CD4-positive, CD25-positive, alpha-beta regulatory T cell (primary cell): ENCODE data around the gene EPB41L2. TPM values are rescaled to one million over a fixed set of nuclear protein-coding genes. Genes with fewer than 3 reads are reported as not detected.
"Not testable (repeated sequence)": the region's sequence is repeated elsewhere in the genome, so short reads cannot be mapped to it uniquely, and the experiment has no call there.

Source experiments
- ATAC-seq, 2 donors: fragments of 150-1000 bp; cut with Tn5 transposase; one replicate each; pipeline ENCODE4 v1.10.0; 2021; ENCODE audit warnings: low read depth in 2 of 2, moderate number of reproducible peaks in 2 of 2, moderate library complexity in 1 of 2
- DNase-seq, 3 donors: peaks; one replicate each; pipeline versions ENCODE4 v3.0.0 to v3.0.0-alpha.2; 2012 to 2022; ENCODE audit warnings: mixed read lengths in 1 of 3
- H3K27ac ChIP-seq: one replicate; pipeline ENCODE4 v1.7.0; 2013; ENCODE audit warnings: mild to moderate bottlenecking, low read length; ENCODE audit not compliant: insufficient read depth, poor library complexity, severe bottlenecking
- H3K27me3 ChIP-seq: one replicate; pipeline ENCODE4 v1.7.0; 2013; ENCODE audit warnings: low read length; ENCODE audit not compliant: control insufficient read depth, insufficient read depth
- H3K36me3 ChIP-seq: one replicate; pipeline ENCODE4 v1.7.0; 2013; ENCODE audit warnings: mild to moderate bottlenecking, low read length, moderate library complexity; ENCODE audit not compliant: control insufficient read depth, insufficient read depth
- H3K4me1 ChIP-seq: 2 replicates; pipeline ENCODE4 v1.7.0; 2013; ENCODE audit warnings: mild to moderate bottlenecking, low read length; ENCODE audit not compliant: insufficient read depth, control insufficient read depth, poor library complexity, severe bottlenecking
- H3K4me3 ChIP-seq: one replicate; pipeline ENCODE4 v1.7.0; 2013; ENCODE audit warnings: low read depth, mild to moderate bottlenecking, low read length, moderate library complexity
- H3K9me3 ChIP-seq, 2 experiments: 1 replicate in 1 of 2; 2 replicates in 1 of 2; pipeline ENCODE4 v1.7.0; 2013; ENCODE audit warnings: low read length in 2 of 2, mild to moderate bottlenecking in 1 of 2, moderate library complexity in 1 of 2; ENCODE audit not compliant: control insufficient read depth in 2 of 2
- H3K27ac Mint-ChIP-seq, 3 donors: one replicate each; pipeline ENCODE4 v1.8.0; 2020 to 2022; ENCODE audit warnings: mild to moderate bottlenecking in 3 of 3, mixed read lengths in 3 of 3, moderate library complexity in 2 of 3
- H3K27me3 Mint-ChIP-seq: one replicate; pipeline ENCODE4 v1.8.0; 2022; ENCODE audit warnings: mild to moderate bottlenecking, mixed read lengths
- H3K36me3 Mint-ChIP-seq: one replicate; pipeline ENCODE4 v1.8.0; 2020; ENCODE audit warnings: mixed read lengths
- H3K4me1 Mint-ChIP-seq, 4 donors: one replicate each; pipeline ENCODE4 v1.8.0; 2020 to 2022; ENCODE audit warnings: mixed read lengths in 4 of 4, mild to moderate bottlenecking in 1 of 4
- H3K4me3 Mint-ChIP-seq, 4 donors: one replicate each; pipeline ENCODE4 v1.8.0; 2020 to 2022; ENCODE audit warnings: mild to moderate bottlenecking in 4 of 4, mixed read lengths in 4 of 4, moderate library complexity in 3 of 4
- H3K9me3 Mint-ChIP-seq, 7 donors: one replicate each; pipeline ENCODE4 v1.8.0; 2020 to 2022; ENCODE audit warnings: mixed read lengths in 7 of 7, mild to moderate bottlenecking in 3 of 7, moderate library complexity in 2 of 7
- polyA plus RNA-seq, 4 donors: library from polyadenylated mRNA; unstranded; fragments of 300-500 nt; fragmentation: Illumina TruSeq; gene quantifications; one replicate each; pipeline ENCODE4 v1.2.3, GENCODE V29; 2021
- total RNA-seq: library from RNA; stranded (reverse); gene quantifications from one replicate; pipeline ENCODE4 v1.2.3, GENCODE V29; 2022

The EPB41L2 gene
- total and polyA plus RNA-seq, 5 donors from 2014 or later, result 3.3 to 13.6 (median 3.8) TPM

GRCh38 chr6:130947464-130947863 lies 115.6 kb downstream of the EPB41L2 start:
- Histone ChIP-seq H3K27me3 (no peaks in the 10 kb centered on the region), H3K4me3 (no peak overlapping the region), H3K36me3 (no peaks in the 10 kb centered on the region), H3K4me1 (no peaks in the 10 kb centered on the region), H3K27ac (no peak overlapping the region), H3K9me3 (no peaks in the 10 kb centered on the region)
- DNase-seq (no peak), ATAC-seq (no peak)
- peaks cover 0 to 4% (median 0%) of the 10 kb centered on the region in 7 donors for H3K9me3 Mint-ChIP-seq
- H3K4me1 Mint-ChIP-seq, result no peaks in the 10 kb centered on the region
- H3K27me3 Mint-ChIP-seq, result peaks cover 6% of the 10 kb centered on the region
- H3K4me3 Mint-ChIP-seq, result no peak overlapping the region
- H3K36me3 Mint-ChIP-seq, result no peaks in the 10 kb centered on the region
- H3K27ac Mint-ChIP-seq, result no peak overlapping the region

- no peak overlapping the region for H3K4me3 Mint-ChIP-seq
- H3K27ac ChIP-seq, result no peak overlapping the region
- no peaks in the 10 kb centered on the region for H3K9me3 ChIP-seq
- H3K27me3 Mint-ChIP-seq, result peaks cover 6% of the 10 kb centered on the region
- H3K9me3 Mint-ChIP-seq, result peaks cover 0 to 4% (median 0%) of the 10 kb centered on the region in 7 donors
- no peaks in the 10 kb centered on the region for H3K4me1 ChIP-seq
- H3K27ac Mint-ChIP-seq, result no peak overlapping the region
- no peak for ATAC-seq
- no peak overlapping the region for H3K4me3 ChIP-seq
- H3K27me3 ChIP-seq, result no peaks in the 10 kb centered on the region
- H3K36me3 Mint-ChIP-seq, result no peaks in the 10 kb centered on the region
- no peaks in the 10 kb centered on the region for H3K4me1 Mint-ChIP-seq
- no peak for DNase-seq
- no peaks in the 10 kb centered on the region for H3K36me3 ChIP-seq
These were observed 117.0 kb downstream of the EPB41L2 start for GRCh38 chr6:130946076-130946475.

DNA sequence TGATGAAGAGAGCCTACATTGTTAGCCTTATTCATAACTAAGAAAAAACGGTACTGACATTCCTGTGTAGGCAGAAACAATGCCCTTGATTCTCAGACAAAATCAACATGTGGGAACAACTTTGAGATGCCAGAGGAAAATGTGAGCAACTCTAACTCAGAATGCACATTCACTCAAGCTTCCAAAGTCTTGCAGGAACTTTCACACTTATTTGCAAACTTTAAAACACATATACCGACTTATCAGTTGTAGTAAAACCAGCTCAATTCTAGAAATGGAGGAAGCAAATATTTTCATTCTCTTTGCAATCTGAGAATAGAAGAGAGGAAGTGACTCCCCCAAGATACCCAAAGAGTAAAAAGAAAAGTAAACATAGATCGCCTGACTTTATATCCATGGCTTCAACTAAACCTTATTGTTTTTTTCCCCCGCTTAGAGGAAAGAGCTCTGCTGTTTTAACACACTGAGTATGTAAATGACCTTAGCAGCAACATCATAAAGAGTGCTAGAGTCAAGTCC lies 117.6 kb downstream of the EPB41L2 start:
- no peaks in the 10 kb centered on the region for H3K4me1 ChIP-seq
- ATAC-seq (no peak), DNase-seq (no peak)
- H3K9me3 ChIP-seq, result no peaks in the 10 kb centered on the region
- Mint-ChIP-seq H3K27me3 (peaks cover 6% of the 10 kb centered on the region), H3K9me3 (peaks cover 0 to 6% (median 0%) of the 10 kb centered on the region in 7 donors), H3K36me3 (no peaks in the 10 kb centered on the region), H3K27ac (no peak overlapping the region), H3K4me3 (no peak overlapping the region), H3K4me1 (no peaks in the 10 kb centered on the region)
- no peaks in the 10 kb centered on the region for H3K36me3 ChIP-seq
- H3K27me3 ChIP-seq, result no peaks in the 10 kb centered on the region
- no peak overlapping the region for H3K4me3 ChIP-seq
- H3K27ac ChIP-seq, result no peak overlapping the region

GRCh38 chr6:130944486-130944885 lies 118.6 kb downstream of the EPB41L2 start:
- no peak overlapping the region for H3K27ac ChIP-seq
- no peaks in the 10 kb centered on the region for H3K36me3 ChIP-seq
- Mint-ChIP-seq H3K9me3 (peaks cover 0 to 6% (median 0%) of the 10 kb centered on the region in 7 donors), H3K4me1 (no peaks in the 10 kb centered on the region), H3K36me3 (no peaks in the 10 kb centered on the region), H3K27ac (no peak overlapping the region), H3K27me3 (peaks cover 6% of the 10 kb centered on the region), H3K4me3 (no peak overlapping the region)
- H3K4me3 ChIP-seq, result no peak overlapping the region
- H3K27me3 ChIP-seq, result no peaks in the 10 kb centered on the region
- no peak for DNase-seq
- no peak for ATAC-seq
- H3K9me3 ChIP-seq, result no peaks in the 10 kb centered on the region
- no peaks in the 10 kb centered on the region for H3K4me1 ChIP-seq

- peaks cover 6% of the 10 kb centered on the region for H3K27me3 Mint-ChIP-seq
- ATAC-seq (no peak), DNase-seq (no peak)
- H3K4me3 Mint-ChIP-seq, result no peak overlapping the region
- peaks cover 0 to 6% (median 0%) of the 10 kb centered on the region in 7 donors for H3K9me3 Mint-ChIP-seq
- no peaks in the 10 kb centered on the region for H3K4me1 ChIP-seq
- H3K27ac ChIP-seq, result no peak overlapping the region
- no peaks in the 10 kb centered on the region for H3K4me1 Mint-ChIP-seq
- no peaks in the 10 kb centered on the region for H3K9me3 ChIP-seq
- H3K27me3 ChIP-seq, result no peaks in the 10 kb centered on the region
- H3K4me3 ChIP-seq, result no peak overlapping the region
- H3K36me3 Mint-ChIP-seq, result no peaks in the 10 kb centered on the region
- H3K36me3 ChIP-seq, result no peaks in the 10 kb centered on the region
- H3K27ac Mint-ChIP-seq, result no peak overlapping the region
These were observed 119.3 kb downstream of the EPB41L2 start for GRCh38 chr6:130943738-130944137.

DNA sequence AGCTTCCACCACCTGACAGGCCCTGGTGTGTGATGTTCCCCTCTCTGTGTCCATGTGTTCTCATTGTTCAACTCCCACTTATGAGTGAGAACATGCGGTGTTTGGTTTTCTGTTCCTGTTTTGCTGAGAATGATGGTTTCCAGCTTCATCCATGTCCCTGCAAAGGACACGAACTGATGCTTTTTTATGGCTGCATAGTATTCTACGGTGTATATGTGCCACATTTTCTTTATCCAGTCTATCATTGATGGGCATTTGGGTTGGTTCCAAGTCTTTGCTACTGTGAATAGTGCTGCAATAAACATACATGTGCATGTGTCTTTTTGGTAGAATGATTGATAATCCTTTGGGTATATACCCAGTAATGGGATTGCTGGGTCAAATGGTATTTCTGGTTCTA lies 120.3 kb downstream of the EPB41L2 start:
- not testable (repeated sequence) for H3K27me3 ChIP-seq, H3K9me3 Mint-ChIP-seq, H3K27ac ChIP-seq, ATAC-seq, H3K4me3 ChIP-seq, H3K4me1 Mint-ChIP-seq, DNase-seq, H3K27me3 Mint-ChIP-seq, H3K36me3 Mint-ChIP-seq, H3K27ac Mint-ChIP-seq, H3K36me3 ChIP-seq, H3K4me3 Mint-ChIP-seq, H3K4me1 ChIP-seq, H3K9me3 ChIP-seq

DNA sequence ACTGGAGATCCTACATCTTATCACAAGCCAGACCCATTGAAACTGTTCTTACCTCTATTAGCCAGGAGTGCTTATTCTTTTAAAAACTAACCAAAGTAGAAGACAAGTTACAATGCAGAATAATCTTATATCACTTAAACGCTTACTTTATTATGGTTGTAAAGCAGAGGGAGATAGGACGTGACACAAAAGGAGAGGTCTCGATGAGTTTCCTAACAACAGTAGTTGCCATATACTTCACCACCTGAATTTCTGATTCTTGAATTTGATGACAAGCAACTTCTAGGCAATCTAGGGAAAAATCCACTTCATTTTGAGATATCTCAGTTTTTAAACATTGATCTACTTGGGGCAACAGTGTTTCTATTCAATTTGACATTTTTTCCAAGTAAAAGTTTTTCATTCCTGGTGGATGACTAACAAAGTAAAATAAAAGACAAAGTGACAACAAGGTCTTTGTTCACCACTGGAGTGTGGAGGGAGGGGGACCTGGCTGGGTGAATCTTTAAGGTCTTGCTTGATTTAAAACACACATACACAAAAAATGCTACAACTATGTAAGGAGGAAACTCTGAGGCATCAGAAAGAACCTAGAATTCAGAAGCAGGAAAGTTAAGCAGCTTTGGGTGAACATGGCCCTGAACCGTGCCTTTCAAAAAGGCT lies 125.0 kb downstream of the EPB41L2 start:
- H3K36me3 Mint-ChIP-seq, result no peaks in the 10 kb centered on the region
- H3K27ac Mint-ChIP-seq, result peak overlapping the region in 1 of 3 donors; percentile 7
- no peak for ATAC-seq
- no peaks in the 10 kb centered on the region for H3K9me3 ChIP-seq
- H3K4me1 ChIP-seq, result no peaks in the 10 kb centered on the region
- no peaks in the 10 kb centered on the region for H3K4me1 Mint-ChIP-seq
- no peak overlapping the region for H3K27ac ChIP-seq
- H3K4me3 ChIP-seq, result no peak overlapping the region
- no peaks in the 10 kb centered on the region for H3K27me3 ChIP-seq
- no peaks in the 10 kb centered on the region for H3K27me3 Mint-ChIP-seq
- DNase-seq, result no peak
- no peak overlapping the region for H3K4me3 Mint-ChIP-seq
- H3K9me3 Mint-ChIP-seq, result peaks cover 0 to 4% (median 0%) of the 10 kb centered on the region in 7 donors
- no peaks in the 10 kb centered on the region for H3K36me3 ChIP-seq

DNA sequence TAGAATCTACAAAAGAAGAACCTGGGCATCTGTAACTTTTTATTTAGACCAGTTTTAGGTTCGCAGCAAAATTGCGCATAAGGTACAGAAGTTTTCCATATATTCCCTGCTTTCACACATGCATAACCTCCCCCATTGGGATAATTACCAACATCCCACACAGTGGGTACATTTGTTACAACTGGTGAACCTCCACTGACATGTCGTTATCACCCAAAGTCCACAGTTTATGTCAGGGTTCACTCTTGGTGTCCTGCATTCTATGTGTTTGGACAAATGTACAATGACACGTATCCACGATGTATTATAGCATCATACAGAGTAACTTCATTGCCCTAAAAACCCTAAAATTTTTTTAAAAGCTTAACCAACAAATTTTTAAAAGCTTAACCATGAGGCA lies 126.1 kb downstream of the EPB41L2 start:
- no peak overlapping the region for H3K4me3 ChIP-seq
- Mint-ChIP-seq H3K27ac (no peak overlapping the region), H3K36me3 (no peaks in the 10 kb centered on the region), H3K4me1 (no peaks in the 10 kb centered on the region), H3K4me3 (no peak overlapping the region), H3K9me3 (peaks cover 0 to 2% (median 0%) of the 10 kb centered on the region in 7 donors), H3K27me3 (peaks cover 4% of the 10 kb centered on the region)
- no peaks in the 10 kb centered on the region for H3K9me3 ChIP-seq
- H3K4me1 ChIP-seq, result no peaks in the 10 kb centered on the region
- H3K27ac ChIP-seq, result no peak overlapping the region
- ATAC-seq (no peak), DNase-seq (no peak)
- no peaks in the 10 kb centered on the region for H3K36me3 ChIP-seq
- no peaks in the 10 kb centered on the region for H3K27me3 ChIP-seq
